HepG2 (cell line): ENCODE measurements around the gene DDX31.

Experiments
- CBFB ChIP-seq: sonication (generic); formaldehyde crosslinking; IDR thresholded peaks from 2 replicates; pipeline ENCODE4 v1.4.0; 2020; ENCODE audit warnings: missing genetic modification reagents
- CTCF ChIP-seq: sonication (generic); formaldehyde crosslinking; IDR thresholded peaks from 2 replicates; pipeline ENCODE4 v1.5.0; 2020; ENCODE audit warnings: mild to moderate bottlenecking, missing genetic modification reagents, moderate library complexity
- FOSL1 ChIP-seq: sonication (generic); formaldehyde crosslinking; IDR thresholded peaks from 2 replicates; pipeline ENCODE4 v1.9.0; 2021; ENCODE audit warnings: missing genetic modification reagents, borderline replicate concordance
- MAX ChIP-seq: IDR thresholded peaks from 2 replicates; pipeline ENCODE4 v1.6.1; 2012; ENCODE audit warnings: inconsistent platforms
- NFYB ChIP-seq: sonication (generic); formaldehyde crosslinking; IDR thresholded peaks from 2 replicates; pipeline ENCODE4 v1.4.0; 2020; ENCODE audit warnings: missing genetic modification reagents
- POLR2A ChIP-seq, 2 experiments: IDR thresholded peaks; 2 replicates each; pipeline ENCODE4 v1.6.1; 2011; ENCODE audit warnings: low read depth in 2 of 2, low read length in 2 of 2, mild to moderate bottlenecking in 1 of 2, moderate library complexity in 1 of 2; ENCODE audit not compliant: insufficient read depth in 1 of 2
- RAD21 ChIP-seq: fragments of 450-650 bp; formaldehyde crosslinking; IDR thresholded peaks from 2 replicates; pipeline ENCODE4 v1.5.0; 2020; ENCODE audit warnings: mild to moderate bottlenecking
- TRAFD1 ChIP-seq: sonication (generic); formaldehyde crosslinking; IDR thresholded peaks from 2 replicates; pipeline ENCODE4 v1.5.1; 2020; ENCODE audit warnings: missing genetic modification reagents, mild to moderate bottlenecking, borderline replicate concordance
- ZBTB34 ChIP-seq: sonication (generic); formaldehyde crosslinking; IDR thresholded peaks from 2 replicates; pipeline ENCODE4 v1.8.0; 2022; ENCODE audit warnings: mild to moderate bottlenecking, missing genetic modification reagents

- TF ChIP-seq POLR2A (IDR thresholded peaks at IDR 0.05; ENCODE audit: insufficient read depth in 1 of 2, low read depth in 2 of 2, low read length in 2 of 2): no peak
- TF ChIP-seq CTCF (CRISPR knock-in tag): no peak
- no peak for TF ChIP-seq MAX
- TF ChIP-seq NFYB (CRISPR knock-in tag): no peak
- TF ChIP-seq CBFB (CRISPR knock-in tag): no peak
- no peak for TF ChIP-seq ZBTB34 (CRISPR knock-in tag)
- no peak for TF ChIP-seq RAD21 (CRISPR knock-in tag)
- TF ChIP-seq TRAFD1: no peak
- no peak for TF ChIP-seq FOSL1 (CRISPR knock-in tag)
Measured at GRCh38 chr9:132597073-132597775, 72.6 kb downstream of the DDX31 start.
